GM12878 (cell line): ENCODE results near the gene RARS2. TPM values are rescaled to one million over a fixed set of nuclear protein-coding genes. Genes with fewer than 3 reads are reported as not detected.

ENCODE experiments used
- ATAC-seq: fragments of 200-7000 bp; cut with Tn5 transposase; 3 replicates; pipeline ENCODE4 v1.9.1; 2020; ENCODE audit warnings: mild to moderate bottlenecking, moderate library complexity
- BruUV-seq: library from RNA; stranded (reverse); fragments of 400-500 nt; replicated peaks from 2 replicates; lab custom pipeline; 2021; lab: Mats Ljungman, UMichigan
- CTCF ChIA-PET: fragments of 300-600 bp; sonication (Branson Sonifier 250); formaldehyde crosslinking; extraction: SDS; loops from one replicate; lab custom pipeline; 2021; ENCODE audit warnings: inconsistent platforms; lab: Yijun Ruan, JAX
- POLR2A ChIA-PET: fragments of 350-600 bp; formaldehyde crosslinking; extraction: SDS; loops from one replicate; lab custom pipeline; 2021; ENCODE audit warnings: inconsistent platforms; lab: Charles Lee
- RAD21 ChIA-PET: fragments of 300-600 bp; sonication (Branson Sonifier 250); formaldehyde crosslinking; loops from one replicate; lab custom pipeline; 2023; ENCODE audit warnings: antibody characterized with exemption; ENCODE audit not compliant: unreplicated experiment; lab: Charles Lee
- SMC1A ChIA-PET: fragments of 300-600 bp; sonication (Branson Sonifier 250); formaldehyde crosslinking; loops from one replicate; lab custom pipeline; 2023; ENCODE audit not compliant: unreplicated experiment, uncharacterized antibody; lab: Charles Lee
- DNase-seq: peaks from one replicate; pipeline ENCODE4 v3.0.0-alpha.2; 2011; ENCODE audit warnings: low read depth, low spot score
- FAIRE-seq: peaks from 3 replicates; lab custom pipeline; 2011; peaks lifted over from hg19 to GRCh38; lab: Jason Lieb, UNC
- H2AFZ ChIP-seq: 2 replicates; pipeline ENCODE4 v1.6.0; 2011; ENCODE audit warnings: low read depth, low read length, control low read depth; ENCODE audit not compliant: control insufficient read depth
- H3K27ac ChIP-seq: 2 replicates; pipeline ENCODE4 v1.5.1; 2011; ENCODE audit warnings: control low read depth; ENCODE audit not compliant: control insufficient read depth, insufficient read depth
- H3K27me3 ChIP-seq, 2 experiments: replicated peaks in 1 of 2; 2 replicates each; pipeline versions ENCODE4 v1.6.0 to v1.6.1; 2011; ENCODE audit warnings: low read length in 1 of 2; ENCODE audit not compliant: control insufficient read depth in 2 of 2, insufficient read depth in 2 of 2
- H3K36me3 ChIP-seq, 2 experiments: 2 replicates each; pipeline ENCODE4 v1.5.1; 2011; ENCODE audit warnings: low read length in 1 of 2; ENCODE audit not compliant: control insufficient read depth in 2 of 2, insufficient read depth in 2 of 2
- H3K4me1 ChIP-seq: 2 replicates; pipeline ENCODE4 v1.6.1; 2011; ENCODE audit warnings: mild to moderate bottlenecking, low read length, moderate library complexity, mixed read lengths; ENCODE audit not compliant: control insufficient read depth, insufficient read depth
- H3K4me2 ChIP-seq: 2 replicates; pipeline ENCODE4 v1.6.0; 2011; ENCODE audit warnings: control low read depth; ENCODE audit not compliant: control insufficient read depth, insufficient read depth
- H3K4me3 ChIP-seq: fragments of 200-600 bp; sonication (generic); 2 replicates; pipeline ENCODE4 v1.5.1; 2016
- H3K79me2 ChIP-seq: 2 replicates; pipeline ENCODE4 v1.6.0; 2011; ENCODE audit warnings: low read length; ENCODE audit not compliant: control insufficient read depth, insufficient read depth
- H3K9ac ChIP-seq: 2 replicates; pipeline ENCODE4 v1.8.0; 2011; ENCODE audit warnings: low read length, control low read depth, mixed read lengths; ENCODE audit not compliant: control insufficient read depth, insufficient read depth
- H3K9me3 ChIP-seq: replicated peaks from 3 replicates; pipeline ENCODE4 v1.5.1; 2011; ENCODE audit warnings: mild to moderate bottlenecking, low read length; ENCODE audit not compliant: control insufficient read depth, insufficient read depth
- H4K20me1 ChIP-seq: 2 replicates; pipeline ENCODE4 v1.6.0; 2011; ENCODE audit not compliant: control insufficient read depth, insufficient read depth
- CBFB ChIP-seq: IDR thresholded peaks from 2 replicates; pipeline ENCODE4 v1.6.1; 2016; ENCODE audit warnings: antibody characterized with exemption, low read depth
- CBX3 ChIP-seq: fragments of 200-600 bp; sonication (generic); IDR thresholded peaks from 2 replicates; pipeline ENCODE4 v1.6.1; 2016; ENCODE audit warnings: low read depth, borderline replicate concordance
- HCFC1 ChIP-seq: fragments of 150-350 bp; IDR thresholded peaks from 2 replicates; pipeline ENCODE4 v1.6.1; 2014; ENCODE audit warnings: low read length
- HDGF ChIP-seq: fragments of 450-650 bp; IDR thresholded peaks from 2 replicates; pipeline ENCODE4 v1.6.1; 2016; ENCODE audit warnings: antibody characterized with exemption
- IRF4 ChIP-seq: IDR thresholded peaks from 2 replicates; pipeline ENCODE4 v1.6.1; 2011; ENCODE audit warnings: low read depth, low read length
- TAF1 ChIP-seq: IDR thresholded peaks from 2 replicates; pipeline ENCODE4 v1.6.1; 2011; ENCODE audit warnings: mild to moderate bottlenecking, low read depth, low read length, borderline replicate concordance
- TCF7 ChIP-seq: IDR thresholded peaks from 2 replicates; pipeline ENCODE4 v1.6.1; 2014; ENCODE audit warnings: antibody characterized with exemption, borderline replicate concordance
- WGBS: methylation state at CpG from one replicate; pipeline ENCODE4 v1.1.6; 2016; ENCODE audit warnings: low lambda C conversion rate; ENCODE audit not compliant: insufficient replicate concordance, insufficient coverage; ENCODE audit errors: missing lambda C conversion rate; 5-methylcytosine and 5-hydroxymethylcytosine counted together
- in situ Hi-C: fragments of 300-500 bp; cut with MboI; formaldehyde crosslinking; loops from 9 replicates; pipeline ENCODE4 v1.14.3; 2018; ENCODE audit warnings: mixed read lengths
- intact Hi-C: fragments of 100-400 bp; cut with micrococcal nuclease; formaldehyde crosslinking; loops from one replicate; pipeline ENCODE4 v1.14.2; 2022; ENCODE audit not compliant: unreplicated experiment
- polyA plus RNA-seq, 11 experiments: library from polyadenylated mRNA; depleted of rRNA in 4 of 11; unstranded in 6 of 11; stranded (reverse) in 5 of 11; fragments of >200 nt; fragmentation: Nextera tagmentation in 4 of 11; fragmentation: Illumina TruSeq in 1 of 11; extraction: Ambion mirVana in 4 of 11; extraction: Trizol in 1 of 11; gene quantifications; 1 replicate in 1 of 11; 2 replicates in 10 of 11; pipeline versions ENCODE4 v1.2.1 to v1.2.3, GENCODE V29; 2011 to 2016; ENCODE audit warnings: inconsistent platforms in 2 of 11, missing spikeins in 2 of 11, low read depth in 1 of 11
- total RNA-seq, 4 experiments: library from RNA; depleted of rRNA in 3 of 4; stranded (reverse); fragments of >200 nt in 3 of 4; fragmentation: Illumina TruSeq in 1 of 4; extraction: Trizol in 1 of 4; gene quantifications; 2 replicates each; pipeline versions ENCODE4 v1.2.1 to v1.2.3, GENCODE V29; 2013 to 2021
- TF ChIP-seq, protein P1 (sequence below): IDR thresholded peaks from 2 replicates; pipeline ENCODE4 v1.6.1; 2012; ENCODE audit warnings: improper control_type of control experiment, low read depth, low read length; ENCODE audit not compliant: insufficient replicate concordance
- TF ChIP-seq, protein P2 (sequence below): IDR thresholded peaks from 2 replicates; pipeline ENCODE4 v1.6.1; 2012; ENCODE audit warnings: low read depth, low read length, improper control_type of control experiment
- TF ChIP-seq, protein P3 (sequence below): fragments of 450-650 bp; IDR thresholded peaks from 2 replicates; pipeline ENCODE4 v1.6.1; 2017; ENCODE audit warnings: mild to moderate bottlenecking, moderate library complexity
- TF ChIP-seq, protein P4 (sequence below): fragments of 450-650 bp; IDR thresholded peaks from 2 replicates; pipeline ENCODE4 v1.6.1; 2017; ENCODE audit warnings: borderline replicate concordance

RARS2 gene
- total and polyA plus RNA-seq, 10 of the 15 experiments (the other 5 are each of a cell fraction or from before 2014, with no cell fraction given): 18.3 to 54.2 (median 36.8) TPM

DNA sequence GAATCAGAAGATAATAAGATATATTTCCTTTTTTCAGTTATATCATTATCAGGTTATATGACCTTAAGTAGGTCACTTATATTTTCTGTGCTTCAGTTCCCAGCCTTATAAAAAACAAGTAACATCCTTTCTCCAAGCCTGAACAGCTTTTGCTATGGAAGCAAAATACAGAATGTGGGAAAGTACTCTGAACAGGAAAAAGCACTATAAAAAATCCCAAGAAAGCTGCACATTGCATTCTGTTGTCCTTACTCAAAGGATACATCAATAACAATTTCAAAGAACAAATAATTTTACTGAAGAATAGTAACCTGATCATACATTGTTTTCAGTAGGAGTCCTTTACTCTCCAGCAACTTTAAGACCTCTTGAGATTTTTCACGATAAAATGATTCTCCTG lies 60.6 kb downstream of the RARS2 start:
- H3K4me2 ChIP-seq: no peak overlapping the region
- H3K4me3 ChIP-seq: no peak overlapping the region
- DNase-seq (no peak), ATAC-seq (no peak), FAIRE-seq (no peak)
- intact Hi-C loops: no loop called here
- no peaks in the 10 kb centered on the region for H3K9me3 ChIP-seq
- CTCF ChIA-PET: no interaction called here
- POLR2A ChIA-PET: no interaction called here
- 100% methylated on average over 1 of the region's 1 CpG for WGBS
- no peaks in the 10 kb centered on the region for H3K27me3 ChIP-seq
- no peak overlapping the region for H3K27ac ChIP-seq
- H3K36me3 ChIP-seq: no peaks in the 10 kb centered on the region; a peak in 3 of 4 replicates
- H2AFZ ChIP-seq: no peak overlapping the region
- no peaks in the 10 kb centered on the region for H3K79me2 ChIP-seq
- RAD21 ChIA-PET: no interaction called here
- in situ Hi-C loops: no loop called here
- no peaks in the 10 kb centered on the region for H3K4me1 ChIP-seq
- no peak overlapping the region for H3K9ac ChIP-seq
- no TSS peak for BruUV-seq
- no peaks in the 10 kb centered on the region for H4K20me1 ChIP-seq
- SMC1A ChIA-PET: interaction anchor here (0.7 kb wide), 1 partner anchor 484 kb away, joined by 3 read pairs; no protein-coding TSS in a partner anchor
- TF ChIP-seq, protein P1, sequence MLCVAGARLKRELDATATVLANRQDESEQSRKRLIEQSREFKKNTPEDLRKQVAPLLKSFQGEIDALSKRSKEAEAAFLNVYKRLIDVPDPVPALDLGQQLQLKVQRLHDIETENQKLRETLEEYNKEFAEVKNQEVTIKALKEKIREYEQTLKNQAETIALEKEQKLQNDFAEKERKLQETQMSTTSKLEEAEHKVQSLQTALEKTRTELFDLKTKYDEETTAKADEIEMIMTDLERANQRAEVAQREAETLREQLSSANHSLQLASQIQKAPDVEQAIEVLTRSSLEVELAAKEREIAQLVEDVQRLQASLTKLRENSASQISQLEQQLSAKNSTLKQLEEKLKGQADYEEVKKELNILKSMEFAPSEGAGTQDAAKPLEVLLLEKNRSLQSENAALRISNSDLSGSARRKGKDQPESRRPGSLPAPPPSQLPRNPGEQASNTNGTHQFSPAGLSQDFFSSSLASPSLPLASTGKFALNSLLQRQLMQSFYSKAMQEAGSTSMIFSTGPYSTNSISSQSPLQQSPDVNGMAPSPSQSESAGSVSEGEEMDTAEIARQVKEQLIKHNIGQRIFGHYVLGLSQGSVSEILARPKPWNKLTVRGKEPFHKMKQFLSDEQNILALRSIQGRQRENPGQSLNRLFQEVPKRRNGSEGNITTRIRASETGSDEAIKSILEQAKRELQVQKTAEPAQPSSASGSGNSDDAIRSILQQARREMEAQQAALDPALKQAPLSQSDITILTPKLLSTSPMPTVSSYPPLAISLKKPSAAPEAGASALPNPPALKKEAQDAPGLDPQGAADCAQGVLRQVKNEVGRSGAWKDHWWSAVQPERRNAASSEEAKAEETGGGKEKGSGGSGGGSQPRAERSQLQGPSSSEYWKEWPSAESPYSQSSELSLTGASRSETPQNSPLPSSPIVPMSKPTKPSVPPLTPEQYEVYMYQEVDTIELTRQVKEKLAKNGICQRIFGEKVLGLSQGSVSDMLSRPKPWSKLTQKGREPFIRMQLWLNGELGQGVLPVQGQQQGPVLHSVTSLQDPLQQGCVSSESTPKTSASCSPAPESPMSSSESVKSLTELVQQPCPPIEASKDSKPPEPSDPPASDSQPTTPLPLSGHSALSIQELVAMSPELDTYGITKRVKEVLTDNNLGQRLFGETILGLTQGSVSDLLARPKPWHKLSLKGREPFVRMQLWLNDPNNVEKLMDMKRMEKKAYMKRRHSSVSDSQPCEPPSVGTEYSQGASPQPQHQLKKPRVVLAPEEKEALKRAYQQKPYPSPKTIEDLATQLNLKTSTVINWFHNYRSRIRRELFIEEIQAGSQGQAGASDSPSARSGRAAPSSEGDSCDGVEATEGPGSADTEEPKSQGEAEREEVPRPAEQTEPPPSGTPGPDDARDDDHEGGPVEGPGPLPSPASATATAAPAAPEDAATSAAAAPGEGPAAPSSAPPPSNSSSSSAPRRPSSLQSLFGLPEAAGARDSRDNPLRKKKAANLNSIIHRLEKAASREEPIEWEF: no peak
- TF ChIP-seq TCF7 (no peak), HDGF (no peak), CBFB (no peak), TAF1 (no peak), CBX3 (no peak), HCFC1 (no peak), IRF4 (no peak)
- TF ChIP-seq, protein P2, sequence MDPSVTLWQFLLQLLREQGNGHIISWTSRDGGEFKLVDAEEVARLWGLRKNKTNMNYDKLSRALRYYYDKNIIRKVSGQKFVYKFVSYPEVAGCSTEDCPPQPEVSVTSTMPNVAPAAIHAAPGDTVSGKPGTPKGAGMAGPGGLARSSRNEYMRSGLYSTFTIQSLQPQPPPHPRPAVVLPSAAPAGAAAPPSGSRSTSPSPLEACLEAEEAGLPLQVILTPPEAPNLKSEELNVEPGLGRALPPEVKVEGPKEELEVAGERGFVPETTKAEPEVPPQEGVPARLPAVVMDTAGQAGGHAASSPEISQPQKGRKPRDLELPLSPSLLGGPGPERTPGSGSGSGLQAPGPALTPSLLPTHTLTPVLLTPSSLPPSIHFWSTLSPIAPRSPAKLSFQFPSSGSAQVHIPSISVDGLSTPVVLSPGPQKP: no peak
- TF ChIP-seq, protein P3, sequence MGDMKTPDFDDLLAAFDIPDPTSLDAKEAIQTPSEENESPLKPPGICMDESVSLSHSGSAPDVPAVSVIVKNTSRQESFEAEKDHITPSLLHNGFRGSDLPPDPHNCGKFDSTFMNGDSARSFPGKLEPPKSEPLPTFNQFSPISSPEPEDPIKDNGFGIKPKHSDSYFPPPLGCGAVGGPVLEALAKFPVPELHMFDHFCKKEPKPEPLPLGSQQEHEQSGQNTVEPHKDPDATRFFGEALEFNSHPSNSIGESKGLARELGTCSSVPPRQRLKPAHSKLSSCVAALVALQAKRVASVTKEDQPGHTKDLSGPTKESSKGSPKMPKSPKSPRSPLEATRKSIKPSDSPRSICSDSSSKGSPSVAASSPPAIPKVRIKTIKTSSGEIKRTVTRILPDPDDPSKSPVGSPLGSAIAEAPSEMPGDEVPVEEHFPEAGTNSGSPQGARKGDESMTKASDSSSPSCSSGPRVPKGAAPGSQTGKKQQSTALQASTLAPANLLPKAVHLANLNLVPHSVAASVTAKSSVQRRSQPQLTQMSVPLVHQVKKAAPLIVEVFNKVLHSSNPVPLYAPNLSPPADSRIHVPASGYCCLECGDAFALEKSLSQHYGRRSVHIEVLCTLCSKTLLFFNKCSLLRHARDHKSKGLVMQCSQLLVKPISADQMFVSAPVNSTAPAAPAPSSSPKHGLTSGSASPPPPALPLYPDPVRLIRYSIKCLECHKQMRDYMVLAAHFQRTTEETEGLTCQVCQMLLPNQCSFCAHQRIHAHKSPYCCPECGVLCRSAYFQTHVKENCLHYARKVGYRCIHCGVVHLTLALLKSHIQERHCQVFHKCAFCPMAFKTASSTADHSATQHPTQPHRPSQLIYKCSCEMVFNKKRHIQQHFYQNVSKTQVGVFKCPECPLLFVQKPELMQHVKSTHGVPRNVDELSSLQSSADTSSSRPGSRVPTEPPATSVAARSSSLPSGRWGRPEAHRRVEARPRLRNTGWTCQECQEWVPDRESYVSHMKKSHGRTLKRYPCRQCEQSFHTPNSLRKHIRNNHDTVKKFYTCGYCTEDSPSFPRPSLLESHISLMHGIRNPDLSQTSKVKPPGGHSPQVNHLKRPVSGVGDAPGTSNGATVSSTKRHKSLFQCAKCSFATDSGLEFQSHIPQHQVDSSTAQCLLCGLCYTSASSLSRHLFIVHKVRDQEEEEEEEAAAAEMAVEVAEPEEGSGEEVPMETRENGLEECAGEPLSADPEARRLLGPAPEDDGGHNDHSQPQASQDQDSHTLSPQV: no peak
- TF ChIP-seq, protein P4, sequence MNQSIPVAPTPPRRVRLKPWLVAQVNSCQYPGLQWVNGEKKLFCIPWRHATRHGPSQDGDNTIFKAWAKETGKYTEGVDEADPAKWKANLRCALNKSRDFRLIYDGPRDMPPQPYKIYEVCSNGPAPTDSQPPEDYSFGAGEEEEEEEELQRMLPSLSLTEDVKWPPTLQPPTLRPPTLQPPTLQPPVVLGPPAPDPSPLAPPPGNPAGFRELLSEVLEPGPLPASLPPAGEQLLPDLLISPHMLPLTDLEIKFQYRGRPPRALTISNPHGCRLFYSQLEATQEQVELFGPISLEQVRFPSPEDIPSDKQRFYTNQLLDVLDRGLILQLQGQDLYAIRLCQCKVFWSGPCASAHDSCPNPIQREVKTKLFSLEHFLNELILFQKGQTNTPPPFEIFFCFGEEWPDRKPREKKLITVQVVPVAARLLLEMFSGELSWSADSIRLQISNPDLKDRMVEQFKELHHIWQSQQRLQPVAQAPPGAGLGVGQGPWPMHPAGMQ: no peak
